HG02763 (cell line): ENCODE results near the gene AMBP.

Experiments used
- ATAC-seq: cut with Tn5 transposase; IDR thresholded peaks from one replicate; pipeline ENCODE4 v1.9.1; 2021; ENCODE audit warnings: mild to moderate bottlenecking, moderate library complexity; ENCODE audit not compliant: unreplicated experiment

AMBP gene

DNA sequence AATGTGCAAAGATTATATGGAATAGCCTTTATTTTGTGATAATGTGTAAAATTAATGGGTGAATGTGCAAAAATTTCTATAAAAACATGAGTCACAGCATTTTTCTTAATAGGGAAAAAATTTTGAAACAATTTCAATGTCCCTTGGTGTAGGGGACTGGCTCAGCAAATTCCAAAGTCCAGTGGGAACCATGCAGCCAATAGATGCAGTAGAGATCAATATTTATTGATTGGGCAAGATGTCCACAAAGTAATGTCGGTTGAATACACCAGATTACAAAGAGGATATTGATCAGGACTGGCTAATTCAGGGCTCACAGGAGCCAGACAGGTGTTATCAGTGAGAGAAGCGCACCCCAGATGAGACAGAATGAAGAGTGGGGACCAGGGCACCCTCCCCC is 62.5 kb downstream of the AMBP start:
- no peak for ATAC-seq

- no peak for ATAC-seq
These were observed 64.1 kb downstream of the AMBP start for GRCh38 chr9:114014044-114014443.

DNA sequence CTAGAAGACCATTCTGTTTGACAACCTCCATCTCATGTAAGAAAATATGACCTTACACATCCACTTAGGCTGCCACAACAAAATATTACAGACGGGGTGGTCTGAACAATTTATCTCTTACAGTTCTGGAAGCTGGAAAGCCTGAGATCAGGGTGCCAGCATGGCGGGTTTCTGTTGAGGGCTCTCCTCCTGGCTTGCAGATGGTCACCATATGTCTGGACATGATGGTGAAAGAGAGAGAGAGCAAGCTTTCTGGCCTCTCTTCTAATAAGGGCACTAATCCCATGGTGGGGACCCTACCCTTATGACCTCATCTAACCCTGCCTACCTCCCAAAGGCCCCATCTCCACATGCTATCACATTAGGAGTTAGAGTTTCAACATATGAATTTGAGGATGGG is 66.0 kb downstream of the AMBP start:
- no peak for ATAC-seq

GRCh38 chr9:114011313-114011712 is 66.8 kb downstream of the AMBP start:
- no peak for ATAC-seq
